WERI-Rb-1 (cell line): ENCODE data around the gene ZNF264.

Source experiments
- DNase-seq: peaks from one replicate; pipeline ENCODE4 v3.0.0-alpha.2; 2020
- H3K27ac ChIP-seq: fragments of 250-450 bp; sonication (Bioruptor Pico); 2 replicates; pipeline ENCODE4 v1.5.1; 2020; ENCODE audit warnings: mild to moderate bottlenecking, moderate library complexity
- H3K27me3 ChIP-seq: fragments of 250-450 bp; sonication (Bioruptor Pico); 2 replicates; pipeline ENCODE4 v1.5.1; 2021; ENCODE audit warnings: mild to moderate bottlenecking, low read depth, moderate library complexity; ENCODE audit not compliant: insufficient read depth, severe bottlenecking
- H3K36me3 ChIP-seq: fragments of 250-450 bp; sonication (Bioruptor Pico); 2 replicates; pipeline ENCODE4 v1.5.1; 2020; ENCODE audit warnings: mild to moderate bottlenecking, moderate library complexity
- H3K4me3 ChIP-seq: 2 replicates; pipeline ENCODE4 v1.5.1; 2011; ENCODE audit warnings: low read depth, mild to moderate bottlenecking, control low read depth, low read length
- H3K9me3 ChIP-seq: fragments of 250-450 bp; sonication (Bioruptor Pico); 2 replicates; pipeline ENCODE4 v1.5.1; 2021; ENCODE audit warnings: mild to moderate bottlenecking, moderate library complexity; ENCODE audit not compliant: severe bottlenecking
- CTCF ChIP-seq: IDR thresholded peaks from 2 replicates; pipeline ENCODE4 v1.5.1; 2011; ENCODE audit warnings: low read depth, mild to moderate bottlenecking, control low read depth, inconsistent platforms, low read length

ZNF264 gene

GRCh38 chr19:57202160-57202559 is 10.9 kb downstream of the ZNF264 start:
- Histone ChIP-seq H3K27me3 (no peaks in the 10 kb centered on the region), H3K36me3 (peaks cover 49% of the 10 kb centered on the region), H3K27ac (no peak overlapping the region), H3K9me3 (no peaks in the 10 kb centered on the region), H3K4me3 (no peak overlapping the region)
- DNase-seq, result no peak
- no peak for TF ChIP-seq CTCF

GRCh38 chr19:57210381-57210780 is 19.1 kb downstream of the ZNF264 start:
- no peak for DNase-seq
- no peak overlapping the region for H3K27ac ChIP-seq
- no peak overlapping the region for H3K4me3 ChIP-seq
- H3K27me3 ChIP-seq, result no peaks in the 10 kb centered on the region
- peaks cover 54% of the 10 kb centered on the region for H3K36me3 ChIP-seq
- no peaks in the 10 kb centered on the region for H3K9me3 ChIP-seq
- no peak for TF ChIP-seq CTCF

- Histone ChIP-seq H3K36me3 (peaks cover 51% of the 10 kb centered on the region), H3K9me3 (no peaks in the 10 kb centered on the region), H3K27me3 (no peaks in the 10 kb centered on the region), H3K27ac (no peak overlapping the region), H3K4me3 (no peak overlapping the region)
- no peak for TF ChIP-seq CTCF
- no peak for DNase-seq
Observed at GRCh38 chr19:57212109-57212508, 20.8 kb downstream of the ZNF264 start.

- Histone ChIP-seq H3K27ac (no peak overlapping the region), H3K4me3 (no peak overlapping the region), H3K27me3 (no peaks in the 10 kb centered on the region), H3K36me3 (no peaks in the 10 kb centered on the region), H3K9me3 (no peaks in the 10 kb centered on the region)
- no peak for TF ChIP-seq CTCF
- DNase-seq, result no peak
Observed at GRCh38 chr19:57227502-57227901, 36.2 kb downstream of the ZNF264 start.

- no peaks in the 10 kb centered on the region for H3K36me3 ChIP-seq
- no peak overlapping the region for H3K27ac ChIP-seq
- H3K27me3 ChIP-seq, result no peaks in the 10 kb centered on the region
- DNase-seq, result no peak
- no peaks in the 10 kb centered on the region for H3K9me3 ChIP-seq
- no peak overlapping the region for H3K4me3 ChIP-seq
- no peak for TF ChIP-seq CTCF
Observed at GRCh38 chr19:57231686-57232085, 40.4 kb downstream of the ZNF264 start.

- Histone ChIP-seq H3K36me3 (no peaks in the 10 kb centered on the region), H3K27me3 (no peaks in the 10 kb centered on the region), H3K9me3 (no peaks in the 10 kb centered on the region), H3K27ac (no peak overlapping the region), H3K4me3 (no peak overlapping the region)
- no peak for TF ChIP-seq CTCF
- DNase-seq, result no peak
Observed at GRCh38 chr19:57233207-57233606, 41.9 kb downstream of the ZNF264 start.
